ENCODE measurements around the gene FAM227B.

DNA sequence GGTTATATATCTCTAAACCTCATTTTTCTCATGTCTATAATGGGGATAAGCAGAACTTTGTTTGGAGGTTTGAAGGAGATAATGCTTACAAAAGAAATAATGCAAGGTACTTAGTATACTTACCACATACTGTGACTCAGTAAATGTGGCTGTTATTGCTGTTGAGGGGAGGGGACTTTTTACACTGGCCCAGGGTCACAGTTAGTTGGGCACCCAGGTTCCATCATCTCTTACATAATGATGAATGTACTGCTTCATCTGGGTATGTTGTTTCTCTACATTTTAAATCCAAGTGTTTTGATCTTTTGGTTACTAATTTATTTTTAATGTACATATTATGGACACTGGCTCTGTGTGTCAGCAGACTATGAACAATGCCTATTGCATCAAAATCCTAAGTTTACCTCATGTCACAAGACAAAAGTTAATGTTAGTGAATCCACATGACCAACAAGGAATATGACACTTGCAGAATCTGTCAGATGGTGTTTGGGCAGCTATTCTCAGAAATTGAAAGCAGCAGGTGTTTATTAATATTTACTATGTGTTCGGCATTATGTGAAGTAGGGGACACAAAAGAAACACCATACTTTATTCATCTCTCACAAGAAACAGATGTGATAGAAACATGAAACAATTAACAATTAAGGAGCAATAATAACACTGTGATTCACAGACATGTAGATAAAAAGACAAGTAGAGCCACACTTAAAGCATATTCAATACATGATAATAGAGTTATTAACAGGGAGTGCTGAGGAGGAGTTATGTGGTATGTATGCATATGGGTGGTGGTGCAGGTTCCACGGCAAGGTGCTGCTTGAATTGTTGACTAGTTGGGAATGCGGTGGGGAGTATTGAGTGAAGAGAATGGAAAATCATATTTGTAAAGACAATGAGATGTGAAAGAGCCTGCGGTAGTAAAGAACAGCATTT lies 340.8 kb downstream of the FAM227B start:
- TF ChIP-seq EZH2 (IDR thresholded peaks at IDR 0.05; ENCODE audit: low read depth): no peak
- TF ChIP-seq, protein P1, sequence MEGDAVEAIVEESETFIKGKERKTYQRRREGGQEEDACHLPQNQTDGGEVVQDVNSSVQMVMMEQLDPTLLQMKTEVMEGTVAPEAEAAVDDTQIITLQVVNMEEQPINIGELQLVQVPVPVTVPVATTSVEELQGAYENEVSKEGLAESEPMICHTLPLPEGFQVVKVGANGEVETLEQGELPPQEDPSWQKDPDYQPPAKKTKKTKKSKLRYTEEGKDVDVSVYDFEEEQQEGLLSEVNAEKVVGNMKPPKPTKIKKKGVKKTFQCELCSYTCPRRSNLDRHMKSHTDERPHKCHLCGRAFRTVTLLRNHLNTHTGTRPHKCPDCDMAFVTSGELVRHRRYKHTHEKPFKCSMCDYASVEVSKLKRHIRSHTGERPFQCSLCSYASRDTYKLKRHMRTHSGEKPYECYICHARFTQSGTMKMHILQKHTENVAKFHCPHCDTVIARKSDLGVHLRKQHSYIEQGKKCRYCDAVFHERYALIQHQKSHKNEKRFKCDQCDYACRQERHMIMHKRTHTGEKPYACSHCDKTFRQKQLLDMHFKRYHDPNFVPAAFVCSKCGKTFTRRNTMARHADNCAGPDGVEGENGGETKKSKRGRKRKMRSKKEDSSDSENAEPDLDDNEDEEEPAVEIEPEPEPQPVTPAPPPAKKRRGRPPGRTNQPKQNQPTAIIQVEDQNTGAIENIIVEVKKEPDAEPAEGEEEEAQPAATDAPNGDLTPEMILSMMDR (conservative IDR thresholded peaks at IDR 0.05): no peak

All from PC-9 (cell line).